NCI-H526 (cell line): Measurements from ENCODE around the gene ZFR2.
"Not testable (repeated sequence)": the region's sequence is repeated elsewhere in the genome, so short reads cannot be mapped to it uniquely, and the experiment has no call there.

Experiments
- DNase-seq, 2 experiments: peaks; one replicate each; lab custom pipeline; 2025; lab: John Stamatoyannopoulos, UW

Gene ZFR2

GRCh38 chr19:3868770-3869456 is at the start of gene ZFR2:
Gene ZFR2, minus strand, starts transcription at chr19:3869038. Its CDS starts 21 bp downstream, at chr19:3869017.
- DNase-seq = peak; percentile 59 to 67

- DNase-seq = no peak
Observed at GRCh38 chr19:3916033-3916432, 47.2 kb upstream of the ZFR2 start.

- DNase-seq = no peak
Observed at GRCh38 chr19:3914199-3914598, 45.4 kb upstream of the ZFR2 start.

- no peak for DNase-seq
Observed at GRCh38 chr19:3910105-3910504, 41.3 kb upstream of the ZFR2 start.

- no peak for DNase-seq
Observed at GRCh38 chr19:3908266-3909054, 39.6 kb upstream of the ZFR2 start.

GRCh38 chr19:3907626-3908265 is 38.9 kb upstream of the ZFR2 start:
- DNase-seq = no peak

GRCh38 chr19:3904233-3904632 is 35.4 kb upstream of the ZFR2 start:
- no peak for DNase-seq

- DNase-seq = no peak
Observed at GRCh38 chr19:3902317-3902973, 33.6 kb upstream of the ZFR2 start.

- no peak for DNase-seq
Observed at GRCh38 chr19:3899531-3900294, 30.9 kb upstream of the ZFR2 start.

- DNase-seq = no peak
Observed at GRCh38 chr19:3898426-3898825, 29.6 kb upstream of the ZFR2 start.

GRCh38 chr19:3897936-3898335 is 29.1 kb upstream of the ZFR2 start:
- no peak for DNase-seq

GRCh38 chr19:3895788-3896187 is 26.9 kb upstream of the ZFR2 start:
- no peak for DNase-seq

- DNase-seq = not testable (repeated sequence)
Observed at GRCh38 chr19:3894959-3895358, 26.1 kb upstream of the ZFR2 start.

- DNase-seq = no peak
Observed at GRCh38 chr19:3893509-3894179, 24.8 kb upstream of the ZFR2 start.

- no peak for DNase-seq
Observed at GRCh38 chr19:3890591-3890990, 21.8 kb upstream of the ZFR2 start.

GRCh38 chr19:3882041-3882384 is 13.2 kb upstream of the ZFR2 start:
- DNase-seq = no peak

GRCh38 chr19:3881272-3882040 is 12.6 kb upstream of the ZFR2 start:
- peak in 1 of 2 experiments; percentile 34 for DNase-seq

- DNase-seq = peak; percentile 74 to 83
Observed at GRCh38 chr19:3880471-3881271, 11.8 kb upstream of the ZFR2 start, which contains the start of gene ATCAY. Gene ATCAY, plus strand, starts transcription at chr19:3880685. Its CDS starts 5,083 bp downstream, at chr19:3885768.

- peak in 1 of 2 experiments; percentile 11 for DNase-seq
Observed at GRCh38 chr19:3879656-3880055, 10.8 kb upstream of the ZFR2 start.
